ENCODE measurements around the gene SLC35F2. TPM values are rescaled to one million over a fixed set of nuclear protein-coding genes. Genes with fewer than 3 reads are reported as not detected.
A peak's percentile ranks its signal among the peaks of the same experiment; 100 is the strongest.
"Not testable (repeated sequence)": the region's sequence is repeated elsewhere in the genome, so short reads cannot be mapped to it uniquely, and the experiment has no call there.

Gene SLC35F2
- total RNA-seq, 2 donors from 2014 or later = 5.8 to 6.0 TPM

DNA sequence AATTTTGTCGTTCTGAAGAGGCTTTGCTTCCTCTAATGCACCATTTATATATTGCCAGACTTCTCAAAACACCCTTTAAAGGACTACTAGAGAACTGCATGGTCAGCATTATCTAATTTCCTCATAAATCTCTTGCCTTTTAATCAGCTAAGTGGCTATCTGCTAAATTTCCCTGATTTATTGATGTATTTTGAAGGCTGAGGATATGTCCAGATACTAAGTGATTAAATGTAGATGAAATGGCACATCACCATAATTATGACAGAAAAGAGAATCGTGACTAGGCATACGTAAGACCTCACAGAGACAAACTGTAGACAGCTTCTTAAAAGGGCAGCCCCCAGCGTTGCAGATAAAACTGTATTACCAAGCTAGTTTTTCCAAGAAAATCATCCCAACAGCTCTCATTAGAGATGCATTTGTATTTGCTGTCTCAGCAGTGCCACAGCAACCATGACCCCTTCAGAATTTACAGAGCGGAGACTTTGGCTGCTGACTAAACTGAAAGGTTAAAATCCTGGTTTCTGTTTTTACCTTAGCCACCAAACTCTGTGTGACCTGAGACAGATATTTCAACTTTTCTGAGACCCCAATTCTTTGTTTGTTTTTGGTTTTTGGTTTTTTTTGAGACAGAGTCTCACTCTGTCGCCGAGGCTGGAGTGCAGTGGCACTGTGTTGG lies 79.6 kb downstream of the SLC35F2 start:
- Histone ChIP-seq H3K27ac (no peak overlapping the region), H3K4me1 (no peaks in the 10 kb centered on the region), H3K36me3 (no peaks in the 10 kb centered on the region), H3K9me3 (no peaks in the 10 kb centered on the region), H3K4me3 (no peak overlapping the region), H3K27me3 (no peaks in the 10 kb centered on the region)
- no peak for DNase-seq (ENCODE audit: low spot score)
- no peak for TF ChIP-seq CTCF (IDR thresholded peaks at IDR 0.05)

GRCh38 chr11:107777110-107777509 lies 81.5 kb downstream of the SLC35F2 start:
- DNase-seq (ENCODE audit: low spot score) = no peak
- no peaks in the 10 kb centered on the region for H3K9me3 ChIP-seq
- H3K4me1 ChIP-seq = no peaks in the 10 kb centered on the region
- H3K27ac ChIP-seq = no peak overlapping the region
- no peak overlapping the region for H3K4me3 ChIP-seq
- no peaks in the 10 kb centered on the region for H3K36me3 ChIP-seq
- no peak for TF ChIP-seq CTCF (IDR thresholded peaks at IDR 0.05)
- H3K27me3 ChIP-seq = no peaks in the 10 kb centered on the region

DNA sequence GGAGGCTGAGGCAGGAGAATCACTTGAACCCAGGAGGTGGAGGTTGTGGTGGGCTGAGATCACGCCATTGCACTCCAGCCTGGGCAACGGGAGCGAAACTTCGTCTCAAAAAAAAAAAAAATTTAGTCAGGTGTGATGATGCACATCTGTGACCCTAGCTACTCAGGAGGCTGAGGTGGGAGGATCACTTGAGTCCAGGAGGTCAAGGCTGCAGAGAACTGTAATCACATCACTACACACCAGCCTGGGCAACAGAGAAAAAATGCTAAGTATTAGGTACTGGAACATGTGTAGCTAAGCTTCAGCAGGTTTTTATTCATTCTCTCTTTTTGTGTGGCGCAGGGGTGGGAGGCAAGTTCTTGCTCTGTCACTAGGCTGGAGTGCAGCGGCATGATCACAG lies 82.5 kb downstream of the SLC35F2 start:
- no peaks in the 10 kb centered on the region for H3K36me3 ChIP-seq
- DNase-seq (ENCODE audit: low spot score) = no peak
- no peaks in the 10 kb centered on the region for H3K4me1 ChIP-seq
- no peak for TF ChIP-seq CTCF (IDR thresholded peaks at IDR 0.05)
- H3K9me3 ChIP-seq = no peaks in the 10 kb centered on the region
- no peak overlapping the region for H3K4me3 ChIP-seq
- H3K27me3 ChIP-seq = no peaks in the 10 kb centered on the region
- H3K27ac ChIP-seq = no peak overlapping the region

DNA sequence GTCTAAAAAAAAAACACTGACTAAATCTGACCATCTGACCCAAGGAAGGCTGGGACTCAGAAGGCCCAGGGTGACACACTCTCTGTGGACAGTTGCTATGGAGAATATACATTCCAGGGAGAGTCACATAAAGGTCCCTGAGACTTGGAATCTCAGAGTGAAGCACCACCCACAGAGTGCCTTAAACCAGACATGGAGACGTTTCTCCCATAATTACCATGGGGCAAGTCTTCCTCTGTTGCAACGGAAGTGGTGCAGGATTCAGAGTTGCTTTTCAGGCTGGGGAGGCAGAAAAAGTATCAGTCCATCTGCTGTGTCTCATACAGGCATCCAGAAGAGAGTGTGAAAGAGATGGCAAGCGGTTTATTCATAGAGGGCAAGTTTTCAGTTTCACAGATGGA lies 88.0 kb downstream of the SLC35F2 start:
- Histone ChIP-seq H3K27ac (no peak overlapping the region), H3K9me3 (no peaks in the 10 kb centered on the region), H3K36me3 (no peaks in the 10 kb centered on the region), H3K27me3 (no peaks in the 10 kb centered on the region), H3K4me3 (no peak overlapping the region), H3K4me1 (peaks cover 0 to 5% of the 10 kb centered on the region in 2 donors)
- TF ChIP-seq CTCF (IDR thresholded peaks at IDR 0.05) = no peak
- DNase-seq (ENCODE audit: low spot score) = no peak

- H3K4me1 ChIP-seq = peaks cover 0 to 5% of the 10 kb centered on the region in 2 donors
- no peaks in the 10 kb centered on the region for H3K36me3 ChIP-seq
- H3K27ac ChIP-seq = peak overlapping the region; percentile 21 to 72
- no peaks in the 10 kb centered on the region for H3K9me3 ChIP-seq
- TF ChIP-seq CTCF (IDR thresholded peaks at IDR 0.05) = no peak
- H3K4me3 ChIP-seq = no peak overlapping the region
- H3K27me3 ChIP-seq = no peaks in the 10 kb centered on the region
- DNase-seq (ENCODE audit: low spot score) = no peak
These were observed 89.4 kb downstream of the SLC35F2 start for GRCh38 chr11:107769189-107769588.

GRCh38 chr11:107758719-107759355 lies 99.8 kb downstream of the SLC35F2 start:
- DNase-seq (ENCODE audit: low spot score); H3K27ac ChIP-seq; H3K4me1 ChIP-seq; H3K4me3 ChIP-seq; H3K36me3 ChIP-seq; H3K27me3 ChIP-seq; H3K9me3 ChIP-seq: not testable (repeated sequence)

Measured in right atrium auricular region (tissue), 2 donors.